Transverse colon (tissue), 4 donors: ENCODE results near the gene ABCA6. TPM values are rescaled to one million over a fixed set of nuclear protein-coding genes. Genes with fewer than 3 reads are reported as not detected.

Experiments used
- DNase-seq: peaks from one replicate; pipeline ENCODE4 v3.0.0-alpha.2; 2019
- H3K27ac ChIP-seq, 4 donors: fragments of 200-600 bp; sonication (generic); 2 replicates each; pipeline ENCODE4 v1.5.1; 2016 to 2018; ENCODE audit warnings: inconsistent platforms in 4 of 4
- H3K27me3 ChIP-seq: fragments of 200-600 bp; sonication (generic); 2 replicates; pipeline ENCODE4 v1.5.1; 2017; ENCODE audit warnings: inconsistent platforms
- H3K36me3 ChIP-seq, 4 donors: fragments of 200-600 bp; sonication (generic); 2 replicates each; pipeline ENCODE4 v1.5.1; 2017 to 2019; ENCODE audit warnings: inconsistent platforms in 4 of 4
- H3K4me1 ChIP-seq, 4 donors: fragments of 200-600 bp; sonication (generic); 2 replicates each; pipeline ENCODE4 v1.5.1; 2017 to 2020; ENCODE audit warnings: inconsistent platforms in 4 of 4
- H3K4me3 ChIP-seq, 4 donors: fragments of 200-600 bp; sonication (generic); 1 replicate in 1 of 4; 2 replicates in 3 of 4; pipeline versions ENCODE4 v1.5.1 to v1.6.1; 2017 to 2019; ENCODE audit warnings: inconsistent platforms in 4 of 4
- H3K9me3 ChIP-seq, 2 donors: fragments of 200-600 bp; sonication (generic); 2 replicates each; pipeline ENCODE4 v1.5.1; 2017 to 2019; ENCODE audit warnings: inconsistent platforms in 2 of 2
- EP300 ChIP-seq: sonication (generic); formaldehyde crosslinking; IDR thresholded peaks from one replicate; pipeline ENCODE4 v1.6.1; 2017; ENCODE audit warnings: antibody characterized with exemption, low read depth
- POLR2A ChIP-seq: fragments of 450-650 bp; IDR thresholded peaks from one replicate; pipeline ENCODE4 v1.6.1; 2016; ENCODE audit warnings: antibody characterized with exemption, mild to moderate bottlenecking, moderate library complexity
- POLR2AphosphoS5 ChIP-seq, 3 donors: sonication (generic); formaldehyde crosslinking; IDR thresholded peaks; one replicate each; pipeline ENCODE4 v1.6.1; 2016; ENCODE audit warnings: antibody characterized with exemption in 3 of 3
- WGBS, 2 donors: methylation state at CpG; one replicate each; pipeline ENCODE4 v1.1.5; 2018; ENCODE audit warnings: low coverage in 1 of 2; 5-methylcytosine and 5-hydroxymethylcytosine counted together
- in situ Hi-C, 4 donors: fragments of 200-750 bp; cut with MboI; loops; one replicate each; pipeline versions ENCODE4 v1.15.0 to v1.15.1; 2017; ENCODE audit warnings: low sequenced_read_pairs in 3 of 4, low pct_ligation_motif_present in 1 of 4, low pct_unique_long_range_greater_than_20kb in 1 of 4
- intact Hi-C: fragments of 100-400 bp; cut with DNase I; formaldehyde crosslinking; loops from one replicate; pipeline ENCODE4 v1.15.1; 2023; ENCODE audit warnings: low total_unique reads
- total RNA-seq, 4 donors: library from RNA; depleted of rRNA; stranded (reverse); fragments of >200 nt; gene quantifications; one replicate each; pipeline ENCODE4 v1.1.0, GENCODE V29; 2016
- TF ChIP-seq, protein P1 (sequence below), 5 experiments: fragments of 200-600 bp in 3 of 5; fragments of 450-650 bp in 2 of 5; sonication (generic) in 3 of 5; IDR thresholded peaks; 1 replicate in 2 of 5; 2 replicates in 3 of 5; pipeline ENCODE4 v1.5.1; 2016 to 2017; ENCODE audit warnings: antibody characterized with exemption in 5 of 5, inconsistent platforms in 3 of 5, mild to moderate bottlenecking in 2 of 5, moderate library complexity in 1 of 5

Gene ABCA6
- total RNA-seq, 4 donors from 2014 or later = 13.5 to 51.6 (median 27.0) TPM

DNA sequence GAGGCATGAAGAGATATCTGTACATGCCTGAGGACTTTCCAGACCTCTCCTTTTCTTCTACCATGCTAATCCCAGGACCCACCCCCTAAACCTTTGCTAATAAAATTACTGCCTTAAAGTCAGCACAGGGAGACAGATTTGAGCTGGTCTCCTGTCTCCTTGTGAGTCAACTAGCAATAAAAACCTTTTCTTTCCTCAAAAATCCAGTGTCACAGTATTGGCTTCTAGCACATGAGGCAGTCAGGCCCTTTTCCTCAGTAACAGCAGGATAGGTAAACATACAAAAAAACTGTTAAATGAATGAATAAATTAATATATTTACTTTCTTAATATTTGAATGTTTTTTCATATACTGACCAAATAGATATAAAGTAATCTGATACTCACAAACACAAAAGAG lies 45.6 kb upstream of the ABCA6 start:
- intact Hi-C loops = no loop called here
- Histone ChIP-seq H3K27me3 (no peaks in the 10 kb centered on the region), H3K9me3 (no peaks in the 10 kb centered on the region), H3K36me3 (peaks cover 0 to 4% (median 0%) of the 10 kb centered on the region in 4 donors), H3K4me1 (no peaks in the 10 kb centered on the region), H3K4me3 (no peak overlapping the region), H3K27ac (no peak overlapping the region)
- no peak for TF ChIP-seq POLR2A
- no peak for TF ChIP-seq POLR2AphosphoS5 (IDR thresholded peaks at IDR 0.05)
- TF ChIP-seq, protein P1, sequence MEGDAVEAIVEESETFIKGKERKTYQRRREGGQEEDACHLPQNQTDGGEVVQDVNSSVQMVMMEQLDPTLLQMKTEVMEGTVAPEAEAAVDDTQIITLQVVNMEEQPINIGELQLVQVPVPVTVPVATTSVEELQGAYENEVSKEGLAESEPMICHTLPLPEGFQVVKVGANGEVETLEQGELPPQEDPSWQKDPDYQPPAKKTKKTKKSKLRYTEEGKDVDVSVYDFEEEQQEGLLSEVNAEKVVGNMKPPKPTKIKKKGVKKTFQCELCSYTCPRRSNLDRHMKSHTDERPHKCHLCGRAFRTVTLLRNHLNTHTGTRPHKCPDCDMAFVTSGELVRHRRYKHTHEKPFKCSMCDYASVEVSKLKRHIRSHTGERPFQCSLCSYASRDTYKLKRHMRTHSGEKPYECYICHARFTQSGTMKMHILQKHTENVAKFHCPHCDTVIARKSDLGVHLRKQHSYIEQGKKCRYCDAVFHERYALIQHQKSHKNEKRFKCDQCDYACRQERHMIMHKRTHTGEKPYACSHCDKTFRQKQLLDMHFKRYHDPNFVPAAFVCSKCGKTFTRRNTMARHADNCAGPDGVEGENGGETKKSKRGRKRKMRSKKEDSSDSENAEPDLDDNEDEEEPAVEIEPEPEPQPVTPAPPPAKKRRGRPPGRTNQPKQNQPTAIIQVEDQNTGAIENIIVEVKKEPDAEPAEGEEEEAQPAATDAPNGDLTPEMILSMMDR (IDR thresholded peaks at IDR 0.05) = no peak
- no peak for TF ChIP-seq EP300
- in situ Hi-C loops = loop anchor here in 1 of 4 donors (25.0 kb wide), 2 partner anchors 100 to 200 kb away; no protein-coding TSS in a partner anchor
- no peak for DNase-seq

DNA sequence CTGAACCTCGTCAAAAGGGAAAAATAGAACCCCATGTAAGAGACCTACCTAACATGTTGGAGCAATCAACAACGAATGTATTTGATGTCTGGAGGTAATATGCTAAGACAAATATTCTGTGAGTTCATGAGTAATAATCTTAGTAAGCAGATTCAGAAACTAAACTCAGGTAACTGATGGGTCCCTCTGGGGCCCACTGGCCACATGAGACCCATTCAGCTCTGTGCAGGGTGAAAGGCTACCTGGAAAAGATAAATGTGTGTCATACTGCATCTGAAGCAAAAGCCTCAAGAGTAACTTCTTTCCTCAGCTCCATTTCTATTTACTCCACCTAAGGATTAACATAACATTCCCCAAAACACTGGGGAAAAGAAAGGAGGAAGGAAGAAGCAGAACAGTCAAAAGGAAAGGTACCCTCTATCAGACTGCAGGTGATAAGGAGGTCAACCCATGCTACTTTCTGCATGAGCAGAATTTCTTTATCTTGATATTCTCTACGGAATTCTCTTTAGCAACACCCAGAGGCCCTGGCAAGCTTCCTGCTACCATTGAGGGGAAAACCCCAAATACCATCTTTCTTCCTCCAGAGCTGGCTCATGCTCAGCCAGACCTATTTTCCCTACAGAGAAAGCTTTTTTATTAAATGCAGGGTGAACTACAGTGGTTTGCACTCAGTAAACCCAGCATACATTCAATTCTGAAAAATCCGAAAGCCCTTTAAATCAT lies 37.7 kb upstream of the ABCA6 start:
- Histone ChIP-seq H3K4me1 (peaks cover 0 to 8% (median 0%) of the 10 kb centered on the region in 4 donors), H3K27ac (no peak overlapping the region), H3K4me3 (no peak overlapping the region), H3K9me3 (no peaks in the 10 kb centered on the region), H3K36me3 (no peaks in the 10 kb centered on the region), H3K27me3 (no peaks in the 10 kb centered on the region)
- TF ChIP-seq POLR2AphosphoS5 (IDR thresholded peaks at IDR 0.05) (no peak), EP300 (no peak), POLR2A (no peak)
- TF ChIP-seq, protein P1 (IDR thresholded peaks at IDR 0.05) = no peak
- intact Hi-C loops (no loop called here), in situ Hi-C loops (loop anchor here in 1 of 4 donors (25.0 kb wide), 2 partner anchors 92 to 192 kb away; no protein-coding TSS in a partner anchor)
- 67 to 74% methylated on average over 4 of the region's 4 CpGs for WGBS, 2 donors
- DNase-seq = no peak

DNA sequence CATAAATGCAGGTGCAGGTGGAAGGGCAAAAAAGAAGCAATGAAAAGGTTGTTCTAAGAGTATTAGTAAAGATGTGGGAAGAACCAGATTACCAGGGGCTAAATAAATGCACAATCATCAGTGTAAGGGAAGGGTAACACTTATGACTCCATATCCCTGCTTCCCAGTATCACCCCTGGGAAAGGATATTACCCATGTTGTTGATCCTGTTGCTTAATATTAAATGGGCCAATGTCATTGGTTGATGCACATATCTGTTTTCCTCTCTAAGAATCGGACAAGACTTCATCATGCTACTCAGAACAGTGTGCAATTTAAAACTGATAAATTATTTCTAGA lies 34.7 kb upstream of the ABCA6 start:
- Histone ChIP-seq H3K36me3 (no peaks in the 10 kb centered on the region), H3K27me3 (no peaks in the 10 kb centered on the region), H3K4me1 (peaks cover 0 to 8% (median 0%) of the 10 kb centered on the region in 4 donors), H3K4me3 (no peak overlapping the region), H3K27ac (no peak overlapping the region), H3K9me3 (no peaks in the 10 kb centered on the region)
- in situ Hi-C loops = loop anchor here in 1 of 4 donors (25.0 kb wide), 2 partner anchors 89 to 189 kb away; no protein-coding TSS in a partner anchor
- TF ChIP-seq POLR2A = no peak
- TF ChIP-seq, protein P1 (IDR thresholded peaks at IDR 0.05) = no peak
- TF ChIP-seq POLR2AphosphoS5 (IDR thresholded peaks at IDR 0.05) = no peak
- no peak for TF ChIP-seq EP300
- intact Hi-C loops = no loop called here
- DNase-seq = no peak
- 86 to 95% methylated on average over 1 of the region's 1 CpG for WGBS, 2 donors

DNA sequence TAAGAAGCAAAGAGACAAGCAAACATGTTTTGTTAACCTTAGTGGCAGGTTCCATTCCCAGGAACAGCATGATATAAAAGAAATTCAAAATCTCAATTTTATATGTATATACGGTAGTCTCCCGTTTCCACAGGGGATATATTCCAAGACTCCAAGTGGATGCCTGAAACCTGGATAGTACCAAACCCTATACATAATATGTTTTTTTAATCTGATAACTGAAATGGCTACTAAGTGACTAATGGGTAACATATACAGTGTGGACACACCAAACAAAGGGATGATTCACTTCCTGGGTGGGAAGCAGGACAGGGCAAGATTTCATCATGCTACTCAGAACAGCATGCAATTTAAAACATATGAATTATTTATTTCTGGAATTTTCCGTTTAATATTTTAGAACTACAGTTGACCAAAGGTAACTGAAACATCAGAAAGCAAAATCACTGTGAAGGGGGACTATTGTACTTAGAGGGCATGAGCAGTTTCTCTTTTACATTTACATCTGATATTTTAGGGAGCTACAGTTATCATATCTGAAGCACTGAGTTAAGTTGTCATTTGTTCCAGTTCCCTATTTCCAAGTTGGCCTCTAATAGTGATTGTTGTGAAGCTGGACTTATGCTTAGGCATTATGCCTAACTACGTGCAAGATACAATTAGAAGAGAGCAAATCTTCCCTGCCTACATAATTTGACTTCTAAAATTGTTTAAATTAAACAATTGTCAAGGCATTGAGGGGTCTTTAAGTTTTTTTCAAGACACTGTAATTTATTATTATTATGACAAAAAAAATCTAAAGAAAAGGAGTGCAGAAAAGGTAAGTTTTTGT lies 34.1 kb upstream of the ABCA6 start:
- Histone ChIP-seq H3K4me3 (no peak overlapping the region), H3K27ac (no peak overlapping the region), H3K36me3 (no peaks in the 10 kb centered on the region), H3K27me3 (no peaks in the 10 kb centered on the region), H3K9me3 (no peaks in the 10 kb centered on the region), H3K4me1 (peaks cover 0 to 8% (median 0%) of the 10 kb centered on the region in 4 donors)
- in situ Hi-C loops = loop anchor here in 1 of 4 donors (25.0 kb wide), 2 partner anchors 89 to 189 kb away; no protein-coding TSS in a partner anchor
- intact Hi-C loops = no loop called here
- DNase-seq = no peak
- TF ChIP-seq, protein P1 (IDR thresholded peaks at IDR 0.05) = no peak
- TF ChIP-seq POLR2A = no peak
- TF ChIP-seq POLR2AphosphoS5 (IDR thresholded peaks at IDR 0.05) = no peak
- no peak for TF ChIP-seq EP300
- 64 to 68% methylated on average over 4 of the region's 4 CpGs for WGBS, 2 donors
